Gastrocnemius medialis (tissue), 4 donors: ENCODE data around the gene RTN3. TPM values are rescaled to one million over a fixed set of nuclear protein-coding genes. Genes with fewer than 3 reads are reported as not detected.

Experiments used
- ATAC-seq, 2 donors: fragments of 150-250 bp; one replicate each; pipeline ENCODE4 v1.9.1; 2016
- DNase-seq, 2 donors: peaks; one replicate each; pipeline ENCODE4 v3.0.0-alpha.2; 2019
- H3K27ac ChIP-seq, 4 donors: fragments of 200-600 bp; sonication (generic); 1 replicate in 1 of 4; 2 replicates in 3 of 4; pipeline ENCODE4 v1.5.1; 2016 to 2018; ENCODE audit warnings: mild to moderate bottlenecking in 2 of 4, moderate library complexity in 1 of 4
- H3K27me3 ChIP-seq, 3 donors: fragments of 200-600 bp; sonication (generic) in 2 of 3; 1 replicate in 1 of 3; 2 replicates in 2 of 3; pipeline versions ENCODE4 v1.5.1 to v1.6.0; 2016 to 2019; ENCODE audit warnings: mild to moderate bottlenecking in 1 of 3, moderate library complexity in 1 of 3
- H3K36me3 ChIP-seq, 2 donors: fragments of 200-600 bp; sonication (generic) in 1 of 2; one replicate each; pipeline ENCODE4 v1.5.1; 2017 to 2018
- H3K4me1 ChIP-seq, 2 donors: fragments of 200-600 bp; sonication (generic) in 1 of 2; one replicate each; pipeline ENCODE4 v1.5.1; 2016 to 2017; ENCODE audit warnings: mild to moderate bottlenecking in 2 of 2
- H3K4me3 ChIP-seq, 4 donors: fragments of 200-600 bp; sonication (generic) in 3 of 4; 1 replicate in 1 of 4; 2 replicates in 3 of 4; pipeline ENCODE4 v1.5.1; 2016 to 2019; ENCODE audit warnings: mild to moderate bottlenecking in 2 of 4
- H3K9me3 ChIP-seq, 3 donors: fragments of 200-600 bp; sonication (generic) in 2 of 3; 1 replicate in 1 of 3; 2 replicates in 2 of 3; pipeline ENCODE4 v1.5.1; 2016 to 2019
- POLR2A ChIP-seq, 2 donors: fragments of 450-650 bp; IDR thresholded peaks; one replicate each; pipeline ENCODE4 v1.6.1; 2017; ENCODE audit warnings: antibody characterized with exemption in 2 of 2, mild to moderate bottlenecking in 2 of 2, moderate library complexity in 2 of 2
- in situ Hi-C, 4 donors: fragments of 200-750 bp; cut with MboI; loops; one replicate each; pipeline versions ENCODE4 v1.15.0 to v1.8.0; 2017; ENCODE audit warnings: low sequenced_read_pairs in 4 of 4
- intact Hi-C: fragments of 100-400 bp; cut with DNase I; formaldehyde crosslinking; loops from one replicate; pipeline ENCODE4 v1.15.1; 2023; ENCODE audit warnings: low total_unique reads
- total RNA-seq, 4 donors: library from RNA; depleted of rRNA; stranded (reverse); fragments of >200 nt; gene quantifications; one replicate each; pipeline versions ENCODE4 v1.1.0 to v1.2.3, GENCODE V29; 2016
- TF ChIP-seq, protein P1 (sequence below), 5 experiments: fragments of 450-650 bp in 3 of 5; fragments of 200-600 bp in 2 of 5; sonication (generic) in 2 of 5; IDR thresholded peaks in 4 of 5; conservative IDR thresholded peaks in 1 of 5; 1 replicate in 4 of 5; 2 replicates in 1 of 5; pipeline ENCODE4 v1.5.1; 2016 to 2019; ENCODE audit warnings: antibody characterized with exemption in 5 of 5, mild to moderate bottlenecking in 3 of 5, moderate library complexity in 3 of 5

The RTN3 gene
- total RNA-seq, 4 donors from 2014 or later = 45.5 to 112 (median 86.0) TPM

DNA sequence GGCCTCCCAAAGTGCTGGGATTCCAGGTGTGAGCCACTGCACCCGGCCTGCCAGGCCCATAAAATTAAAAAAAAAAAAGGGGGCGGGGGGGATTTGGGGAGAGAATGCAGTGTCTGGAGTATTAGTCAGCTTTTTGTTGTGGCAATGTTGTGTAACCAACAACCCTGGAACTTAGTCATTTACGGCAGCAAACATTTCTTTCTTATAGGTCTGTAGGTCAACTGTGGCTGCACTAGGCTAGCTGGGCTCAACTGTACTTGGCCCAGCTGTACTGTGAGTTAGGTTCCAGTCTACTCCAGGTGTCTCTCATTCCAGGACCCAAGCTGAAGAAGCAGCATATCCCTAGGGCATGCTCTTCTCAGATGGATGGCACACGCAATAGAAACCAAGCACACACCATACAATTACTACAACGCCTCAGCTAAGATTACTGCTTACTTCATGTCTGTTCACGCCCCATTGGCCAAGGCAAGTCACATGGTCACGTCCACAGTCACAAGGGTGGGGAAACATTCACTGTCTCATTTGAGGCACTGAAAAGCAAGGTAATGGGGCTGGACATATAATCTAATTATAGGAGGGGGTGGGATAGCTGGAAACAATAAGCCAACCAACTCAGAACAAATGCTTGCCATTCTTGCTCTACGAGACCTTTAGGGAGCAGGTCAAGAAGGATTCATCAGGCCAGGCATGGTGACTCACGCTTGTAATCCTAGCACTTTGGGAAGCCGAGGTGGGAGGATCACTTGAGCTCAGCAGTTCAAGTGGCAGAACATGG lies 121.5 kb downstream of the RTN3 start:
- no peak for TF ChIP-seq POLR2A (IDR thresholded peaks at IDR 0.05)
- TF ChIP-seq, protein P1, sequence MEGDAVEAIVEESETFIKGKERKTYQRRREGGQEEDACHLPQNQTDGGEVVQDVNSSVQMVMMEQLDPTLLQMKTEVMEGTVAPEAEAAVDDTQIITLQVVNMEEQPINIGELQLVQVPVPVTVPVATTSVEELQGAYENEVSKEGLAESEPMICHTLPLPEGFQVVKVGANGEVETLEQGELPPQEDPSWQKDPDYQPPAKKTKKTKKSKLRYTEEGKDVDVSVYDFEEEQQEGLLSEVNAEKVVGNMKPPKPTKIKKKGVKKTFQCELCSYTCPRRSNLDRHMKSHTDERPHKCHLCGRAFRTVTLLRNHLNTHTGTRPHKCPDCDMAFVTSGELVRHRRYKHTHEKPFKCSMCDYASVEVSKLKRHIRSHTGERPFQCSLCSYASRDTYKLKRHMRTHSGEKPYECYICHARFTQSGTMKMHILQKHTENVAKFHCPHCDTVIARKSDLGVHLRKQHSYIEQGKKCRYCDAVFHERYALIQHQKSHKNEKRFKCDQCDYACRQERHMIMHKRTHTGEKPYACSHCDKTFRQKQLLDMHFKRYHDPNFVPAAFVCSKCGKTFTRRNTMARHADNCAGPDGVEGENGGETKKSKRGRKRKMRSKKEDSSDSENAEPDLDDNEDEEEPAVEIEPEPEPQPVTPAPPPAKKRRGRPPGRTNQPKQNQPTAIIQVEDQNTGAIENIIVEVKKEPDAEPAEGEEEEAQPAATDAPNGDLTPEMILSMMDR (IDR thresholded peaks at IDR 0.05 in 4 of 5, conservative IDR thresholded peaks at IDR 0.05 in 1 of 5) = no peak
- ATAC-seq (peak; percentile 26 to 91), DNase-seq (peak in 1 of 2 donors; percentile 36)
- Histone ChIP-seq H3K9me3 (no peaks in the 10 kb centered on the region), H3K27me3 (peaks cover 0 to 3% (median 0%) of the 10 kb centered on the region in 3 donors), H3K4me3 (no peak overlapping the region), H3K27ac (no peak overlapping the region), H3K36me3 (no peaks in the 10 kb centered on the region), H3K4me1 (peaks cover 0 to 5% of the 10 kb centered on the region in 2 donors)
- intact Hi-C loops = no loop called here
- in situ Hi-C loops = no loop called here

DNA sequence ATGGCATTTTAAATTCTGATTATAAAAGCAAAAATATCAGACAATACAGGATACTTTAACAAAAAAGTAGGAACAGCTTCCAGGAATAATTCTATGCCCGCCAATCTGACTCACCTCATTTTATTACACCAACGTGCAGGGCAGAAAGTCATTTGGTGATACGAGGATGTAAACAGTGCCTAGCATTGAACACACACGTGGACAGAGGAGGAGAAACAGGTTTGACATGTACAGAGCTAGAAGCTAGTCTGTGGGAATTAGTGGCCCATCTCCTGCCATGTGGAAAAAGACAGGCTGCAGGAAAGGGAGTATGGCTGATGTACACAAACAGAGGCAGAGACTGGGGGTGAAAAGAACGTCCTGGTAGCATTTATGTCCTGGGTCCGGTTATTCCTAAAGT lies 123.0 kb downstream of the RTN3 start:
- Histone ChIP-seq H3K9me3 (no peaks in the 10 kb centered on the region), H3K4me1 (peaks cover 0 to 5% of the 10 kb centered on the region in 2 donors), H3K27me3 (peaks cover 0 to under 1% (median 0%) of the 10 kb centered on the region in 3 donors), H3K27ac (no peak overlapping the region), H3K4me3 (no peak overlapping the region), H3K36me3 (no peaks in the 10 kb centered on the region)
- intact Hi-C loops (no loop called here), in situ Hi-C loops (no loop called here)
- DNase-seq (no peak), ATAC-seq (no peak)
- TF ChIP-seq, protein P1 (IDR thresholded peaks at IDR 0.05 in 4 of 5, conservative IDR thresholded peaks at IDR 0.05 in 1 of 5) = no peak
- no peak for TF ChIP-seq POLR2A (IDR thresholded peaks at IDR 0.05)

DNA sequence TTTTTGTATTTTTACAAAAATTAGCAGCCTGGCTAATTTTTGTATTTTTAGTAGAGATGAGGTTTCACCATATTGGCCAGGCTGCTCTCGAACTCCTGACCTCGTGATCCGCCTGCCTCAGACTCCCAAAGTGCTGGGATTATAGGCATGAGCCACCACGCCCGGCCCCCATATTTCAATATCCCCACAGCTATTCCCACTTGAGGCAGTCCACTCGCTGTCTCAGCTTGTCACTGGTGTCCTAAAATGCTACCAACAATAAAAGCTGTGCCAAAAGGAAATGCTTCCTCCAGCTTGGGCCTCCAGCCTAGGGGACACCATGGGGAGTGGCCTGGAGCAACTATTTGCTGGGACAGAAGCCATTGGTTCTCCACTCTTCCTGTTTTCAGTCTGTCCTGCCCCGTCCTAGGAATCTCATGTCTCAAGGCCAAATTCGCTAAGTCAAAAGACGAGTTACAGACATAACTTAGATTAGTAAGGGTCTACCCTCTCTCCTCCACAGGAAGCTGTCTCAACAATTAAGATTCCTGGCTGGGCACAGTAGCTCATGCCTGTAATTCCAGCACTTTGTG lies 124.6 kb downstream of the RTN3 start:
- intact Hi-C loops (no loop called here), in situ Hi-C loops (no loop called here)
- Histone ChIP-seq H3K27me3 (no peaks in the 10 kb centered on the region), H3K27ac (peak overlapping the region in 2 of 4 donors; percentile 29 to 50), H3K4me1 (peaks cover 0 to 5% of the 10 kb centered on the region in 2 donors), H3K4me3 (no peak overlapping the region), H3K9me3 (no peaks in the 10 kb centered on the region), H3K36me3 (no peaks in the 10 kb centered on the region)
- peak in 1 of 2 donors; percentile 25 for DNase-seq
- ATAC-seq = peak; percentile 22 to 47
- no peak for TF ChIP-seq POLR2A (IDR thresholded peaks at IDR 0.05)
- TF ChIP-seq, protein P1 (IDR thresholded peaks at IDR 0.05 in 4 of 5, conservative IDR thresholded peaks at IDR 0.05 in 1 of 5) = no peak

Other genes starting within 250 kb of the RTN3 start
- under 1 TPM in 1 of 4 donors, not detected in 3; 0.18 TPM for gene PLAAT5, start 190.3 kb upstream of the RTN3 start, total RNA-seq
- under 1 TPM in 2 of 4 donors, not detected in 2; 0.24 to 0.80 TPM for gene LGALS12, start 175.4 kb upstream of the RTN3 start, total RNA-seq
- 10 to 100 TPM in 1 of 4 donors, 1 to 10 TPM in 3; 3.1 to 13.2 (median 5.8) TPM for gene PLAAT4, start 144.7 kb upstream of the RTN3 start, total RNA-seq
- not detected for gene PLAAT2, start 118.1 kb upstream of the RTN3 start, total RNA-seq
- 10 to 100 TPM; 58.0 to 76.5 (median 67.5) TPM for gene PLAAT3, start 67.1 kb upstream of the RTN3 start, total RNA-seq
- gene ATL3, start 10.1 kb upstream of the RTN3 start, total RNA-seq = 10 to 100 TPM; 10.2 to 16.5 (median 12.4) TPM
- gene ZFTA, start 87.3 kb downstream of the RTN3 start, total RNA-seq = 10 to 100 TPM in 2 of 4 donors, 1 to 10 TPM in 2; 6.9 to 18.6 (median 11.8) TPM
- 1 to 10 TPM; 2.7 to 6.3 (median 3.5) TPM for gene SPINDOC, start 132.0 kb downstream of the RTN3 start, total RNA-seq
- 10 to 100 TPM; 17.8 to 37.2 (median 30.3) TPM for gene MARK2, start 157.6 kb downstream of the RTN3 start, total RNA-seq
- 1 to 10 TPM in 1 of 4 donors, under 1 TPM in 3; 0.25 to 1.5 (median 0.45) TPM for gene RCOR2, start 235.7 kb downstream of the RTN3 start, total RNA-seq